ENCODE results near the gene CAPN11. TPM values are rescaled to one million over a fixed set of nuclear protein-coding genes. Genes with fewer than 3 reads are reported as not detected.

Gene CAPN11
- total and polyA plus RNA-seq, 2 donors (not counting 3 experiments of a cell fraction or from before 2014, with no cell fraction given) = 1.4 to 1.7 TPM

DNA sequence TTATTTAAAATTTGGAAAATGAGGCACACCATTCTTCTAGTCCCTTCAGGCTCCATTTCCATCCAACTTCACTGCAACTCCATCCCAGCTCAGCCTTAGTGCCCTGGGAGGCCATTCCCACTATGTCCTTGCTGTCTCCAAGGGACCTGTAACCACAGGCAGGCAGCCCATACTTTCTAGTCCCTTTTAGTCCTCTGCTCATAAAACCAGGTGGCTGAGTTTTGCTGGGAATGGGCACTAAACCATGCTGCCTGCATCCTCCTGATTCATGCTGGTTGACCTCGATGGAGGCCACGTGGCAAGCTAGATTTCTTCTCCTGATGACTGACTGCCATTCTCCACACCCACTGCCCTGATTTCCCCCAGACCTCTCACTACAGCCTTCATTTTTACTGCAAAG is 30.6 kb downstream of the CAPN11 start:
- no peaks in the 10 kb centered on the region for H3K9me3 ChIP-seq (replicated peaks; ENCODE audit: control insufficient read depth, insufficient read depth, low read length)
- TF ChIP-seq, protein P1, sequence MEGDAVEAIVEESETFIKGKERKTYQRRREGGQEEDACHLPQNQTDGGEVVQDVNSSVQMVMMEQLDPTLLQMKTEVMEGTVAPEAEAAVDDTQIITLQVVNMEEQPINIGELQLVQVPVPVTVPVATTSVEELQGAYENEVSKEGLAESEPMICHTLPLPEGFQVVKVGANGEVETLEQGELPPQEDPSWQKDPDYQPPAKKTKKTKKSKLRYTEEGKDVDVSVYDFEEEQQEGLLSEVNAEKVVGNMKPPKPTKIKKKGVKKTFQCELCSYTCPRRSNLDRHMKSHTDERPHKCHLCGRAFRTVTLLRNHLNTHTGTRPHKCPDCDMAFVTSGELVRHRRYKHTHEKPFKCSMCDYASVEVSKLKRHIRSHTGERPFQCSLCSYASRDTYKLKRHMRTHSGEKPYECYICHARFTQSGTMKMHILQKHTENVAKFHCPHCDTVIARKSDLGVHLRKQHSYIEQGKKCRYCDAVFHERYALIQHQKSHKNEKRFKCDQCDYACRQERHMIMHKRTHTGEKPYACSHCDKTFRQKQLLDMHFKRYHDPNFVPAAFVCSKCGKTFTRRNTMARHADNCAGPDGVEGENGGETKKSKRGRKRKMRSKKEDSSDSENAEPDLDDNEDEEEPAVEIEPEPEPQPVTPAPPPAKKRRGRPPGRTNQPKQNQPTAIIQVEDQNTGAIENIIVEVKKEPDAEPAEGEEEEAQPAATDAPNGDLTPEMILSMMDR (IDR thresholded peaks at IDR 0.05; ENCODE audit: extremely low read depth in 1 of 2, insufficient read depth in 1 of 2, low read depth in 1 of 2, low read length in 2 of 2) = no peak
- TF ChIP-seq MYC (IDR thresholded peaks at IDR 0.05; ENCODE audit: low read depth, low read length) (no peak), JUN (IDR thresholded peaks at IDR 0.05; ENCODE audit: borderline replicate concordance, insufficient read depth, insufficient read length, low read depth) (no peak), GATA2 (IDR thresholded peaks at IDR 0.05; ENCODE audit: insufficient read depth, insufficient read length, low read depth, low read length) (no peak)
- TF ChIP-seq, protein P2, sequence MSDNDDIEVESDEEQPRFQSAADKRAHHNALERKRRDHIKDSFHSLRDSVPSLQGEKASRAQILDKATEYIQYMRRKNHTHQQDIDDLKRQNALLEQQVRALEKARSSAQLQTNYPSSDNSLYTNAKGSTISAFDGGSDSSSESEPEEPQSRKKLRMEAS (IDR thresholded peaks at IDR 0.05; ENCODE audit: insufficient read depth, insufficient read length) = no peak
- H3K36me3 ChIP-seq (ENCODE audit: control insufficient read depth in 2 of 2, extremely low read depth in 1 of 2, insufficient read depth in 2 of 2, low read length in 2 of 2) = no peaks in the 10 kb centered on the region
- H3K9ac ChIP-seq (replicated peaks; ENCODE audit: extremely low read depth, insufficient read depth, low read length) = no peak overlapping the region
- no peak overlapping the region for H3K4me3 ChIP-seq (replicated peaks in 1 of 3; ENCODE audit: insufficient read depth in 1 of 3, low read depth in 1 of 3, low read length in 3 of 3)
- FAIRE-seq (no peak), DNase-seq (ENCODE audit: low read depth, low spot score) (no peak)
- no peak overlapping the region for H2AFZ ChIP-seq (ENCODE audit: low read depth, low read length)
- no peaks in the 10 kb centered on the region for H3K9me1 ChIP-seq (replicated peaks; ENCODE audit: control insufficient read depth, extremely low read depth, insufficient read depth, low read length)
- no peak overlapping the region for H3K27ac ChIP-seq (ENCODE audit: insufficient read depth, low read depth, low read length)
- POLR2A ChIA-PET = interaction anchor here (0.6 to 1.0 kb wide), 2 partner anchors 93 to 532 kb away, joined by 3 to 4 read pairs; no protein-coding TSS in a partner anchor
- intact Hi-C loops (cut with micrococcal nuclease) (no loop called here), dilution Hi-C loops (cut with MboI; ENCODE audit: extremely low pct_ligation_motif_present, low sequenced_read_pairs) (no loop called here)
- no peaks in the 10 kb centered on the region for H4K20me1 ChIP-seq (replicated peaks; ENCODE audit: control insufficient read depth, extremely low read depth, insufficient read depth, low read length)
- H3K79me2 ChIP-seq (ENCODE audit: control insufficient read depth, insufficient read depth, low read length) = no peaks in the 10 kb centered on the region
- peaks cover 29% of the 10 kb centered on the region for H3K4me1 ChIP-seq (ENCODE audit: control insufficient read depth, extremely low read depth, insufficient read depth, low read length)
- CTCF ChIA-PET = interaction anchor here (0.8 to 1.9 kb wide), 5 partner anchors 9 to 48 kb away, joined by 3 to 6 read pairs (median 4); no protein-coding TSS in a partner anchor
- no TSS peak for BruUV-seq (replicated peaks)
- H3K27me3 ChIP-seq (ENCODE audit: control insufficient read depth in 2 of 2, insufficient read depth in 2 of 2, low read length in 2 of 2) = no peaks in the 10 kb centered on the region
- H3K4me2 ChIP-seq (ENCODE audit: insufficient read depth, low read length) = no peak overlapping the region

DNA sequence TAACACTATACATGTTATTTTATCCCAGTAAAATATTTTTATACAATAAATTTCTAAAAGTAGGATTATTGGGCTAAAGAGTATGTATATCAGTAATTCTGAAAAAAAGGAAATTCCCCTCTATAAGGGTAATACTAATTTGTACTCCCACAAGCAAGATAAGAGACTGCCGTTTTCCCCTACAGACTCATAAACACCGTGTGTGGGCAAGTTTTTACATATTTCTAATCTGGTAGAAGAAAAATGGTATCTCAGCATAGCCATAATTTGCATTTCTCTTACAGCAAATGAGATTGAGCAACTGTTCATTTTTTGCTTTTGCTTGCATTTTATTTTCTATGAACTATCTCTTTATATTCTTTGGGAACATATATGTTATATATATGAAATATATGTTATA is 32.1 kb downstream of the CAPN11 start:
- peaks cover 27% of the 10 kb centered on the region for H3K4me1 ChIP-seq (ENCODE audit: control insufficient read depth, extremely low read depth, insufficient read depth, low read length)
- ChIA-PET POLR2A (no interaction called here), CTCF (interaction anchor here (1.4 to 1.9 kb wide), 4 partner anchors 11 to 47 kb away, joined by 3 to 6 read pairs (median 4); no protein-coding TSS in a partner anchor)
- no peaks in the 10 kb centered on the region for H3K79me2 ChIP-seq (ENCODE audit: control insufficient read depth, insufficient read depth, low read length)
- dilution Hi-C loops (cut with MboI; ENCODE audit: extremely low pct_ligation_motif_present, low sequenced_read_pairs) (no loop called here), intact Hi-C loops (cut with micrococcal nuclease) (no loop called here)
- H3K4me3 ChIP-seq (replicated peaks in 1 of 3; ENCODE audit: insufficient read depth in 1 of 3, low read depth in 1 of 3, low read length in 3 of 3) = no peak overlapping the region
- H3K27me3 ChIP-seq (ENCODE audit: control insufficient read depth in 2 of 2, insufficient read depth in 2 of 2, low read length in 2 of 2) = no peaks in the 10 kb centered on the region
- no peaks in the 10 kb centered on the region for H4K20me1 ChIP-seq (replicated peaks; ENCODE audit: control insufficient read depth, extremely low read depth, insufficient read depth, low read length)
- H3K27ac ChIP-seq (ENCODE audit: insufficient read depth, low read depth, low read length) = no peak overlapping the region
- no peak overlapping the region for H3K4me2 ChIP-seq (ENCODE audit: insufficient read depth, low read length)
- no peaks in the 10 kb centered on the region for H3K9me3 ChIP-seq (replicated peaks; ENCODE audit: control insufficient read depth, insufficient read depth, low read length)
- DNase-seq (ENCODE audit: low read depth, low spot score) = no peak
- no peak for TF ChIP-seq POLR2AphosphoS5 (IDR thresholded peaks at IDR 0.05; ENCODE audit: insufficient read depth, low read depth, low read length)
- no peak overlapping the region for H2AFZ ChIP-seq (ENCODE audit: low read depth, low read length)
- no TSS peak for BruUV-seq (replicated peaks)
- no peaks in the 10 kb centered on the region for H3K36me3 ChIP-seq (ENCODE audit: control insufficient read depth in 2 of 2, extremely low read depth in 1 of 2, insufficient read depth in 2 of 2, low read length in 2 of 2)
- no peak overlapping the region for H3K9ac ChIP-seq (replicated peaks; ENCODE audit: extremely low read depth, insufficient read depth, low read length)
- H3K9me1 ChIP-seq (replicated peaks; ENCODE audit: control insufficient read depth, extremely low read depth, insufficient read depth, low read length) = no peaks in the 10 kb centered on the region
- FAIRE-seq = no peak

Data from endothelial cell of umbilical vein (primary cell).